ENCODE measurements around the gene FAM107B.

DNA sequence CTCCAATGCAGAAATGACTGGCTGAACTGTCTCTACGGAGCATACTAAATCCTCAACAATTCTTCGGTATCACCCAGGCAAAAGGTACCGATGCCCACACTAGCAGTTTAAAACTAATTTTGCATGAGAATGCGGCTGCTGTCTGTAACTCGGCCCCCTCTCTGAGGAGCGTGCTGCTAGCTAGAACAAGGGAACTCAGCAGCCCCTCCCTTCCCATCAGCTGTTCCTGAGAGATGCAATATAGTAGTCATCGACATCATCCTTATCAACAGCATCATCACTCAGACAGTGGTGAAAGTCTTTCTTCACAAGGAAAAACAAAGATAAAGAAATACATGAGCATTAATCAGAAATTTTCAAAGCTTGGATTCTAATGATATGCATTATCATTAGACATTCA lies 254.9 kb downstream of the FAM107B start:
- TF ChIP-seq POLR2A (IDR thresholded peaks at IDR 0.05) = no peak
- TF ChIP-seq, protein P1, sequence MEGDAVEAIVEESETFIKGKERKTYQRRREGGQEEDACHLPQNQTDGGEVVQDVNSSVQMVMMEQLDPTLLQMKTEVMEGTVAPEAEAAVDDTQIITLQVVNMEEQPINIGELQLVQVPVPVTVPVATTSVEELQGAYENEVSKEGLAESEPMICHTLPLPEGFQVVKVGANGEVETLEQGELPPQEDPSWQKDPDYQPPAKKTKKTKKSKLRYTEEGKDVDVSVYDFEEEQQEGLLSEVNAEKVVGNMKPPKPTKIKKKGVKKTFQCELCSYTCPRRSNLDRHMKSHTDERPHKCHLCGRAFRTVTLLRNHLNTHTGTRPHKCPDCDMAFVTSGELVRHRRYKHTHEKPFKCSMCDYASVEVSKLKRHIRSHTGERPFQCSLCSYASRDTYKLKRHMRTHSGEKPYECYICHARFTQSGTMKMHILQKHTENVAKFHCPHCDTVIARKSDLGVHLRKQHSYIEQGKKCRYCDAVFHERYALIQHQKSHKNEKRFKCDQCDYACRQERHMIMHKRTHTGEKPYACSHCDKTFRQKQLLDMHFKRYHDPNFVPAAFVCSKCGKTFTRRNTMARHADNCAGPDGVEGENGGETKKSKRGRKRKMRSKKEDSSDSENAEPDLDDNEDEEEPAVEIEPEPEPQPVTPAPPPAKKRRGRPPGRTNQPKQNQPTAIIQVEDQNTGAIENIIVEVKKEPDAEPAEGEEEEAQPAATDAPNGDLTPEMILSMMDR (IDR thresholded peaks at IDR 0.05) = no peak

Data from thyroid gland (tissue), 4 donors.